NCI-H1417 (cell line): ENCODE data around the gene HOOK1.
"Not testable (repeated sequence)": the region's sequence is repeated elsewhere in the genome, so short reads cannot be mapped to it uniquely, and the experiment has no call there.

Experiments
- DNase-seq, 3 experiments: peaks; one replicate each; lab custom pipeline; 2025; lab: John Stamatoyannopoulos, UW

Gene HOOK1

GRCh38 chr1:59885160-59885832 is 70.5 kb downstream of the HOOK1 start:
- DNase-seq: peak in 1 of 3 experiments; percentile 1

GRCh38 chr1:59892841-59893811 is 78.4 kb downstream of the HOOK1 start:
- DNase-seq: peak in 2 of 3 experiments; percentile 33 to 74

- DNase-seq: no peak
Measured at GRCh38 chr1:59897165-59897564, 82.4 kb downstream of the HOOK1 start.

- no peak for DNase-seq
Measured at GRCh38 chr1:59898927-59899326, 84.2 kb downstream of the HOOK1 start.

GRCh38 chr1:59900640-59901039 is 85.9 kb downstream of the HOOK1 start:
- DNase-seq: no peak

- no peak for DNase-seq
Measured at GRCh38 chr1:59901770-59902388, 87.1 kb downstream of the HOOK1 start.

GRCh38 chr1:59903141-59903754 is 88.5 kb downstream of the HOOK1 start:
- peak; percentile 9 to 72 (median 47) for DNase-seq

GRCh38 chr1:59906931-59907330 is 92.2 kb downstream of the HOOK1 start:
- DNase-seq: no peak

- no peak for DNase-seq
Measured at GRCh38 chr1:59908084-59908483, 93.3 kb downstream of the HOOK1 start.

- DNase-seq: no peak
Measured at GRCh38 chr1:59908682-59909081, 93.9 kb downstream of the HOOK1 start.

GRCh38 chr1:59914791-59915286 is 100.1 kb downstream of the HOOK1 start:
- DNase-seq: not testable (repeated sequence)

GRCh38 chr1:59915516-59915915 is 100.8 kb downstream of the HOOK1 start:
- DNase-seq: no peak

GRCh38 chr1:59917026-59917784 is 102.5 kb downstream of the HOOK1 start:
- DNase-seq: no peak

GRCh38 chr1:59917785-59918180 is 103.0 kb downstream of the HOOK1 start:
- DNase-seq: no peak

- no peak for DNase-seq
Measured at GRCh38 chr1:59919746-59920145, 105.0 kb downstream of the HOOK1 start.

GRCh38 chr1:59921258-59921899 is 106.6 kb downstream of the HOOK1 start:
- DNase-seq: not testable (repeated sequence)

- no peak for DNase-seq
Measured at GRCh38 chr1:59924653-59925052, 109.9 kb downstream of the HOOK1 start.
